GM12874 (cell line): ENCODE data around the gene OGDH.

Source experiments
- CTCF ChIP-seq: IDR thresholded peaks from 2 replicates; pipeline ENCODE4 v1.5.1; 2011; ENCODE audit warnings: low read depth, mild to moderate bottlenecking, control low read depth, low read length, moderate library complexity; ENCODE audit not compliant: insufficient read depth

OGDH gene

GRCh38 chr7:44709945-44710596, 103.6 kb downstream of the OGDH start:
- TF ChIP-seq CTCF: no peak

GRCh38 chr7:44711528-44711927, 105.1 kb downstream of the OGDH start:
- TF ChIP-seq CTCF: no peak

GRCh38 chr7:44712012-44712411, 105.6 kb downstream of the OGDH start:
- no peak for TF ChIP-seq CTCF

- TF ChIP-seq CTCF: no peak
Measured at GRCh38 chr7:44713141-44713540, 106.7 kb downstream of the OGDH start.

- TF ChIP-seq CTCF: no peak
Measured at GRCh38 chr7:44713680-44714335, 107.4 kb downstream of the OGDH start.

- no peak for TF ChIP-seq CTCF
Measured at GRCh38 chr7:44716205-44716604, 109.8 kb downstream of the OGDH start.

GRCh38 chr7:44720301-44720700, 113.9 kb downstream of the OGDH start:
- TF ChIP-seq CTCF: no peak
